Effector memory CD4-positive, alpha-beta T cell (primary cell): ENCODE data around the gene SMG6.
"Not testable (repeated sequence)": the region's sequence is repeated elsewhere in the genome, so short reads cannot be mapped to it uniquely, and the experiment has no call there.

Source experiments
- DNase-seq, 3 donors: peaks; one replicate each; pipeline ENCODE4 v3.0.0-alpha.2; 2020
- H3K27ac ChIP-seq: 2 replicates; pipeline ENCODE4 v1.7.0; 2013; ENCODE audit warnings: mild to moderate bottlenecking, low read length, moderate library complexity; ENCODE audit not compliant: insufficient read depth, poor library complexity, severe bottlenecking
- H3K27me3 ChIP-seq: replicated peaks from 2 replicates; pipeline ENCODE4 v1.7.0; 2013; ENCODE audit warnings: mild to moderate bottlenecking, low read length; ENCODE audit not compliant: insufficient read depth, control insufficient read depth, poor library complexity, severe bottlenecking
- H3K36me3 ChIP-seq: 2 replicates; pipeline ENCODE4 v1.7.0; 2013; ENCODE audit warnings: mild to moderate bottlenecking, low read length, moderate library complexity; ENCODE audit not compliant: control insufficient read depth, insufficient read depth
- H3K4me1 ChIP-seq: 2 replicates; pipeline ENCODE4 v1.7.0; 2013; ENCODE audit warnings: low read length, mild to moderate bottlenecking; ENCODE audit not compliant: control insufficient read depth, insufficient read depth, poor library complexity, severe bottlenecking
- H3K4me3 ChIP-seq: 2 replicates; pipeline ENCODE4 v1.7.0; 2013; ENCODE audit warnings: low read length, low read depth, mild to moderate bottlenecking; ENCODE audit not compliant: insufficient read depth, poor library complexity, severe bottlenecking
- H3K9me3 ChIP-seq: 2 replicates; pipeline ENCODE4 v1.7.0; 2013; ENCODE audit warnings: mild to moderate bottlenecking, low read length, moderate library complexity; ENCODE audit not compliant: control insufficient read depth

The SMG6 gene

GRCh38 chr17:2264067-2264860 lies 39.3 kb downstream of the SMG6 start:
- DNase-seq = no peak
- peak overlapping the region; percentile 85 for H3K27ac ChIP-seq
- H3K4me3 ChIP-seq = no peak overlapping the region

GRCh38 chr17:2263183-2264066 lies 40.2 kb downstream of the SMG6 start:
- H3K9me3 ChIP-seq = no peaks in the 10 kb centered on the region
- no peak for DNase-seq
- H3K36me3 ChIP-seq = no peaks in the 10 kb centered on the region
- H3K27me3 ChIP-seq = no peaks in the 10 kb centered on the region
- peak overlapping the region; percentile 85 for H3K27ac ChIP-seq
- no peak overlapping the region for H3K4me3 ChIP-seq
- peaks cover 78% of the 10 kb centered on the region for H3K4me1 ChIP-seq

More at GRCh38 chr17:2264067-2264860, 39.3 kb downstream of the SMG6 start:
- no peaks in the 10 kb centered on the region for H3K9me3 ChIP-seq
- H3K4me1 ChIP-seq = peaks cover 72% of the 10 kb centered on the region
- H3K36me3 ChIP-seq = no peaks in the 10 kb centered on the region
- no peaks in the 10 kb centered on the region for H3K27me3 ChIP-seq

DNA sequence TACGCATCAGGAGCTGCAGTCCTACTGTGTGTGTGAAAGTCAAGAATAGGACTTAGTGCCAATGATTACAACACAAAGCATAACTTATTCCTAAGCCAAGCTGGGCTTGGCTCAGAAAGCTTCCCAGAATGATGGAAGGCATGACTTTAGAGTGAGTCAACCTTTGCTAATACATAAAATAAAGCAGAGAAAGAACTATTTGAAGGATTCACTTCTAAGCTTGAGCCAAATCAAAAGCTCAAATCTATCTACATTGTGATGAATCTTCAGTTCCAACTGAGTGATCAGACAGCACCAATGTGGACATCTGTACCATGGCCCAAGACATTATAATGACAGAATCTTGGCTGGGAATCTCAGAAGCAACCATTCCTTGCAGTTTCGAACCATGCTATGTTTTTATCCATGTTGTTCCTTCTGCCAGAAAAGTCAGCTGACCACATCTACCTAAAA lies 41.4 kb downstream of the SMG6 start:
- Histone ChIP-seq H3K4me3 (no peak overlapping the region), H3K9me3 (no peaks in the 10 kb centered on the region), H3K27ac (no peak overlapping the region), H3K36me3 (no peaks in the 10 kb centered on the region), H3K27me3 (no peaks in the 10 kb centered on the region), H3K4me1 (peaks cover 66% of the 10 kb centered on the region)
- no peak for DNase-seq

DNA sequence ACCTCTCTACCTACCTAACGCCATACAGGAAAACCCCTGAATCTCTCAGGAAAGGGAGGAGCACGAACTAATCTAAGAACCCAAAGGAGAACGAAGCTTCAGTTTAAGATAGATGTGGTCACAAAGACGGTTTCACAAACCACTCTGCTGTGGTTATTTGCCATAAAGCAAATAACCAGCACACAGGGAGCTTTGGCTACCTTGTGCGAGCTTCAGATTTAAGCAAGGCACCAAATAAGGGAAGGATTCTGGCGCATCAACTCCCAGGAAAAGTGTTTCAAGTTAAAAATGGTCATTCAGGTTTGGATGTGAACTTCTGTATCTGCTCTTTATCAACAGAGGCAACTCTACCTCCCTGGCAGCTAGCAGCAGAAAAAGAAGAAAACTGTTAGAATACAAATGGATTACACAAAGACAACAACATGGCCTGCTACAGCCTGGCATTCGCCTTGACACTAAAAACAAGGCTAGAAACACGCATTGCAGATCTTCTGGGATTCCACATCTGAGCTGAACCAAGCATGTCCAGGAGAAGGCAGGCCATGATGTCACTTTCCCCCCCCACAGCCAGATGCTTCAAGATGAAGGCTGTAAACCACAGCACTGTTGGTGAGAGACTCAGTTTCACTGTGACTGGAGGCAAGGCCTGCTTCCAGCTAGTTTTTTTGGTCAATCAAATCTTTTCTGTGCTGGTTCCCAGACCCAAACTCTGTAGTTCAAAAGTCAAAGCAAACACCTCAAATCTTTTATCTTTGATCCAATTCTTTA lies 43.6 kb downstream of the SMG6 start:
- peak overlapping the region; percentile 66 for H3K27ac ChIP-seq
- H3K4me3 ChIP-seq = no peak overlapping the region

GRCh38 chr17:2258830-2259229 lies 44.8 kb downstream of the SMG6 start:
- H3K36me3 ChIP-seq, H3K9me3 ChIP-seq, DNase-seq, H3K4me3 ChIP-seq, H3K27me3 ChIP-seq: not testable (repeated sequence)
- Histone ChIP-seq H3K4me1 (peaks cover 38% of the 10 kb centered on the region), H3K27ac (peak overlapping the region; percentile 66)

More for the DNA sequence above, 43.6 kb downstream of the SMG6 start:
- Histone ChIP-seq H3K4me1 (peaks cover 50% of the 10 kb centered on the region), H3K36me3 (no peaks in the 10 kb centered on the region), H3K9me3 (no peaks in the 10 kb centered on the region), H3K27me3 (no peaks in the 10 kb centered on the region)
- peak; percentile 20 to 29 (median 26) for DNase-seq

DNA sequence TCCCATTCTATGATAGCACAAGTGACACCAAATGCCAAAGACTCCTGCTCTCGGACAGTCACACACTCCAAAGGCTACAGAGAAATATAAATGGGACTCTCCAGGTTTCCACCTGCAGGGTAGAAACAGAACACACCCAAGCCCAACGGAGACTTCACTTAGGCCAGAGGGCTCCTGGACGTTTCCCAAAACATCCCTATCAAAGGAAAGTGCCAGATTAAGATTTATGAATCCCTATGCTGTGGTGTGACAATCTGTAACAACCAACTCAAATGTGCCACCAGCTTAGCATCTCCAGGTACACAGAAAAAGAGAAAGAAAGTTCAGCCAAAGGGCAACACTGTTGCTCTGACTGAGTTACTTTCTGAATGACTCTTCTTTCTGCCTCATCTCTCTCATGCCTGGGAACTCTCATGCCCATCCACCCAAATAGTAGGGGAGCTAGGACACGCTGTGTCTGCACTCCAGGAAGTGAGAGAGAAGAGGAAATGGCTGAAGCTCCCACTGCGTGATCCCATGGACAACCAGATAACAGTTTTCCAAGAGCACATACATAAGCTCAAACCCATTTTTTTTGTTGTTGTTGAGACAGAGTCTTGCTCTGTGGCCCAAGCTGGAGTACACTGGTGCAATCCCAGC lies 49.7 kb downstream of the SMG6 start:
- Histone ChIP-seq H3K4me3 (no peak overlapping the region), H3K27me3 (no peaks in the 10 kb centered on the region), H3K4me1 (peaks cover 2% of the 10 kb centered on the region), H3K9me3 (no peaks in the 10 kb centered on the region), H3K36me3 (peaks cover 7% of the 10 kb centered on the region), H3K27ac (no peak overlapping the region)
- DNase-seq = no peak

DNA sequence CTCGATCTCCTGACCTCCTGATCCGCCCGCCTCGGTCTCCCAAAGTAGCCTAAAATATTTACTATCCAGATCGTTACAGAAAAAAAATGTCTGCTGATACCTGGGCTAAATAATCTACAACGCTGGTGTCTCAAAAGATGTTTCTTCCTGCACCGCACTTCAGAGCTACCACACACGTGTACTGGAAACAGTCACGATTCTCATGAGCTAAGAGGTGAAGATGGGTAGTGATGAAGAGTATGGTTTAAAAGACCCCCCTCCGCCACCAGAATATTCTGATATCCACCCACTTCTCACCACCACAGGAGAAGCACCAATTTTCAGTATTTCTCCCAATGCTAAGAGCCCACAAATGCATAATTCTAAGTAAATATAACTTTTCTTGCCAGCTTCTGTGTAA lies 50.2 kb downstream of the SMG6 start:
- H3K4me1 ChIP-seq = no peaks in the 10 kb centered on the region
- H3K9me3 ChIP-seq = no peaks in the 10 kb centered on the region
- no peak overlapping the region for H3K27ac ChIP-seq
- DNase-seq = no peak
- H3K4me3 ChIP-seq = no peak overlapping the region
- peaks cover 7% of the 10 kb centered on the region for H3K36me3 ChIP-seq
- H3K27me3 ChIP-seq = no peaks in the 10 kb centered on the region

DNA sequence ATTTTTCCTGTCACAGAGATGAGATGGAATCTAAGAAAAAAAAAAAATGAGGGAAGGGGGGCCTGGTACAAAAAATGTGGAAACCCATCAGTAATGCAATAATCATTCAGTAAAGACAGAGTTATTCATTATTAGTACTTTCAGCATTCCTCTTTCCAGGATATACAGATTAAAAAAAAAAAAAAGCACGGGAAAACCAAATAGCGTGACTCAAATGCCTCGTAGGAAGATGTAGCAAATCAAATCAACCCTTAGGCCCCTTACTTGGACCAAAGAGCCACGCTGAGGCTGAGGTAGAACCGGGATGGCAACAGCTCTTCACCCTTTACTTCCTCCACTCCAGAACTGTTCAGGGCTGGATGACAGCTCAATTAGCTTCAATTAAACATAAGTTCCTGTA lies 52.5 kb downstream of the SMG6 start:
- Histone ChIP-seq H3K27ac (no peak overlapping the region), H3K4me3 (no peak overlapping the region), H3K9me3 (no peaks in the 10 kb centered on the region), H3K4me1 (no peaks in the 10 kb centered on the region), H3K36me3 (peaks cover 7% of the 10 kb centered on the region), H3K27me3 (no peaks in the 10 kb centered on the region)
- DNase-seq = no peak
